KOPT-K1 (cell line): ENCODE results near the gene GPRIN3.

ENCODE experiments used
- H3K27ac ChIP-seq: fragments of 200-600 bp; sonication (generic); 2 replicates; pipeline ENCODE4 v1.5.1; 2016; ENCODE audit warnings: antibody characterized with exemption, mild to moderate bottlenecking, low read depth, low read length; ENCODE audit not compliant: poor library complexity, severe bottlenecking
- H3K36me3 ChIP-seq: fragments of 200-600 bp; sonication (generic); 2 replicates; pipeline ENCODE4 v1.5.1; 2017; ENCODE audit warnings: antibody characterized with exemption, mild to moderate bottlenecking, low read length, moderate library complexity; ENCODE audit not compliant: insufficient read depth
- H3K9me3 ChIP-seq: fragments of 200-600 bp; sonication (generic); 2 replicates; pipeline ENCODE4 v1.5.1; 2017; ENCODE audit warnings: antibody characterized with exemption, low read length, mild to moderate bottlenecking; ENCODE audit not compliant: insufficient read depth, poor library complexity, severe bottlenecking

GPRIN3 gene

DNA sequence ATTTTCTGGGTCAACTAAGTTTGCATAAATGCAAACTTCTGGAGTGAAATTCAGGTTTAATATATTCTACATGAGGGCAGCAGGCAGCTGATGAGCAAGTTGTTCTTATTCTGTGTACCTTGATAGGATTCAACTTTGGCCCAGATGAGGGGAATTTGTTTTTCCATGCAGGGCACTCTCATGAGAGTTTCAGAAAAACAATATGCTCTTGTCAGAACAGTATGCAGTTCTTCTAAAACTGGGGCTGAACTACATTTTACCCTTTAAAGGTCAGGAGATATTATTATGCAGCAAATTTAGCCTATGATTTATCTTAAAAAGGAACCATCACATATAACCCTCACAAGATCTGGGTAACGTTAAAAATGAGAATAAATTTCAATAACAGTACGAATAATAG lies 19.2 kb downstream of the GPRIN3 start:
- Histone ChIP-seq H3K27ac (no peak overlapping the region), H3K36me3 (no peaks in the 10 kb centered on the region)

DNA sequence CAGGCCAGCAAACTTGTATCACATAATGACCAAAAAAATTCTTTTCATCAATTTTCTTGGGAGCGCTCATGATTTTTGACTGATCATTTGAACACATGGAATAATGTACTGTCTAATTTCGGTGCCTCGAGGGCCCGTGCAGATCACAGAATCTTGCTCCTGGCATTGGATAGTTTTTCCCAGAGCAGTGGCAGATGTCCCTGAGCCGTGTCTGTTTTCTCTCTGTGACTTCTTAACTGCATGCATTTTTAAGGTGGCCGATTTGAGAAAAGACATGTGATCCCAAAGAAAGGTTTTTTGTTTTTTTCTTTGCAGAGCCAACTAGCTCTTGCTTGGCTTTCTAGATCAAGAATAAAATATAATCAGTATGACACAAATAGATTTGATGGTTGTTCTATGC lies 19.7 kb downstream of the GPRIN3 start:
- Histone ChIP-seq H3K36me3 (no peaks in the 10 kb centered on the region), H3K9me3 (peaks cover 5% of the 10 kb centered on the region), H3K27ac (no peak overlapping the region)

More for the DNA sequence above, 19.2 kb downstream of the GPRIN3 start:
- H3K9me3 ChIP-seq = peaks cover 5% of the 10 kb centered on the region

DNA sequence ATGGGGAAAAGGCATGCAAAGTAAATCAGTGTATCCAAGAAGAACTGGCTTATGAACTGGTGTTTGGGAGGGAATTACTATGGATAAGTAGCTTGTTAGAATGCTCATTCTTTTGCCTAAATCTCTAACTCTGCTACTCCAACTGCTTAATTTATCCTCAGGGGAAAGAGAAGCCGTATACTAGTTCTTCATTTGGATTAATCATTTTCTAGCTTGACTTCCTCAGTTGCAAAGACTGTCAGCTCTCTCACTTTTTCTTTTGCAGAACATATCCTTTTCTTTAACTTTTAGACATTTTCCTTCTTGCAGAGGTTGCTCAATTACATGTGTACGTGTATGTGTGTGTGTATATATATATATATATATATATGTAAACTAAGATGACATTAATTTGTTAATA lies 21.9 kb downstream of the GPRIN3 start:
- Histone ChIP-seq H3K36me3 (no peaks in the 10 kb centered on the region), H3K9me3 (no peaks in the 10 kb centered on the region), H3K27ac (no peak overlapping the region)

DNA sequence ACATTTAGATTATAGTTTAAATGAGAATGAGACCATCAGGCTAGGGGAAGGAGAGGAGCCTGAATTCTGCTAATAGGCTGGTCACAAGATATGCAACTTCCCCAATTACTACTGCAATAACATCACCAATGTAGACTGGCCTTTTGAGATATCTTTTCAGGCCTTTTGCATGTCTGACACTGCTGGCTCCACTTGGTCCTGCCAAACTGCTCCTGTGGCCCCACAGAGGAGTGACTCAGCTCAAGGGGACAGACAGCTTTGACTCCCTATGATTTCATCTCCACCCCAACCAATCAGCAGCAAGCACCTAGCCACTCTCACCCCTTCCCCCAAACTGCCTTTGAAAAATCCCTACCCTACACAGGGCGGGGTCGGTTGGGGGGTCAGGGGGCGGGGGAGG lies 22.8 kb downstream of the GPRIN3 start:
- no peaks in the 10 kb centered on the region for H3K9me3 ChIP-seq
- H3K27ac ChIP-seq = no peak overlapping the region
- no peaks in the 10 kb centered on the region for H3K36me3 ChIP-seq

DNA sequence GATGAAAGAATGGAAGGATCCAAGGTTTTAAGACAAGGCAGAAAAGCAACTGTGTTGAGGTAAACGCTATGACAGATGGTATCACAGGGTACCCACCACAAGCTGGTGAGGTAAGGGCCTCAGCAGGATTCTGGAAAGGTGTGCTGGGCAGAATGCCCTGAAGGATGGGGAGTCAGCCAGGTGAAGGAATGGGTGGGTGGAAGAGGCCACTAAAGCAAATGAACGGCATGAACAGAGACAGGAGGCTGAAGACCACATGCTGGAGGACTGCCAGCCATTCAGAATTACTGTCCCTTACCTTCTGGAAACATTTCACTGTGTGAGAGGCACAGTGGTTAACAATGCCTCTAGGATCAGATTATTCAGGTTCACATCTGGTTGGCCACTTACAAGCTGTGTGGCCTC lies 23.6 kb downstream of the GPRIN3 start:
- H3K36me3 ChIP-seq = no peaks in the 10 kb centered on the region
- H3K27ac ChIP-seq = no peak overlapping the region
- H3K9me3 ChIP-seq = no peaks in the 10 kb centered on the region

DNA sequence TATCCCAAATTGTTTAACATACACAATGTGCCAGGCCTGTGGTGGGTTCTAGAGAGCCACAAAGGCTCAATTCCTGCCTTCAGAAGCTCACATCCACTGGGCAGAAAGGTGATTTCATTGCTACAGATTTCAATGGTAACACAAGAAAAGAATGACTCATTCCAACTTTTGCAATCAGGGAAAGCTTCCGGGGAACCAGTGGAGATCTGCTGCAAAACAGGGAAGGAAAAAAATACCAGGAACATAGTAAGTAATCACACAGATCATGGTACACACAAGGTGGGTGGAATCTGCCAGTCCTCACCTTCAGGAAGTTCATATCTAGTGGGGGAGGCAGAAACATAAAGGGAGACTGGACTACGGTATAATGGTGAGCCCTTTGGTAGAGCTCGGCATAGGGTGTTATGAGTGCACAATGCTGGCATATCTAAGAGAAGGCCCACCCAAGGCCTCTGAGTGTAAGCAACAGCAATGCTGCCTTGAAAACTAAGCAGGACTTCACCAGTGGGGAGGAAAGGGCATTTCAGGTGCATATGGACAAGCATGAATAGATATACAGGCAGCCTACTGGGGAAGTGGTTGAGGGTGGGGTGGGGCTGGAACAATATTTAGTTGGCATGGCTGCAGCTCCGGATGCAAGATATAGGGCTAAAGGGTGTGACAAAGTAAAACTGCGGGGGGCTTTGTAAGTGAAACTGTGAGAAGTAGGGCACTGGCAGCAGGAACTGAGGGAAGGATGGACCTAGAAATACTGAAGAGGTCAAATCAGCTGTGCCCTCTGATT lies 24.2 kb downstream of the GPRIN3 start:
- H3K36me3 ChIP-seq = no peaks in the 10 kb centered on the region
- H3K9me3 ChIP-seq = no peaks in the 10 kb centered on the region
- no peak overlapping the region for H3K27ac ChIP-seq

DNA sequence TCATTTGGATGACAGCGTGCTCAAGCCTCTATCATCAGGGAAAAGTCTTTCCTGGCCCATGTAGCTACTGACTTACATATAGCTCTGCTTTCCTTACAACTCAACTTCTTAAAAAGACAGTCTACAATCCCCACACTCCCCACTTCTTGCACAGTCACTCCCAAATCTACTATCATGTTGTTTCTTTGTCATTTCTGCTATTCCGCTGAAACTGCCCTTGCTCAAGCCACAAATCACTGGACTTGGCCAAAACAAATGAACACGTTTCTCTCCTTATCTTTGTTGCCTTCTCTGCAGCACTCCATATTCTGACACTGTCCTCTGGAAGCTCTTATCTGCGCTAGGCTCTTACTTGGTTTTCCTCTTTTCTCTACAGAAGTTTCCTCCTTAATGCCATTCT lies 28.2 kb downstream of the GPRIN3 start:
- H3K9me3 ChIP-seq = no peaks in the 10 kb centered on the region
- no peaks in the 10 kb centered on the region for H3K36me3 ChIP-seq
- no peak overlapping the region for H3K27ac ChIP-seq

DNA sequence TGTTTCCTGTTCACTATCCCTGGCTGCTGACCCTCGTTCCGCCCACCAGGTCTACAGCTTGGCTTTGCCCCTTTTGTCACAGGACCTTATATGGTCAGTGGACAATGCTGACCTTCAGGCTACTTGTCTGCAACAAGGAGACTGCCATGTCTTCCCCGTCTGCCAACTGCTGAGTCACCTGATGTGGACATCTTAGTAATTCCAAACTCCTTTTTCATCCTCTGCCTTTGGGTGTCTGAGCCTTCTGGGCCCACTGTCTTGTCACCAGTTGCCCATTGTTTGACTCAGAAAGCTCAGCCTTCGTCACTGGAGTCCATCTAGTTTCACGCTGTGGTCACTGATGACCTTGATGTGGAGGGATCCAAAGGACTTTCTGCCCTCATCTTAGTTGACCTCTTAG lies 30.2 kb downstream of the GPRIN3 start:
- no peaks in the 10 kb centered on the region for H3K36me3 ChIP-seq
- H3K27ac ChIP-seq = no peak overlapping the region
- no peaks in the 10 kb centered on the region for H3K9me3 ChIP-seq

DNA sequence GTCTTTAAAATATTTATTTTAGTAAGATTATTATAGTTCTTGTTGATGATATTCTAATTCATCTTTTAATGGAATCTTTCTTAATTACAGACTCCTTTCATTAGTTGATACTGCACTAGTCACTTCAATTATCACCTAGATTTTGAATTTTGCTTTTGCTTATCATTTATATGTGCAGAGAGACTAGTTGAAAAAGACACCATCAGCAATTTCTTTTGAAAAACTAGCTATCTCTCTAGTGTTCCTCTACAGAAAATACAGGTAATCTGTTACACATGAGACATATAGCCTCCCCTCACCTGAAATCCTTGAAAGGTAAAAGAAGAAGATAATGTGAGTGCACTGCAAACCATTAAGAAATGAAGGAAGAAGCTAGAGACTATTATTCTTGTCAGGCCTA lies 31.3 kb downstream of the GPRIN3 start:
- Histone ChIP-seq H3K27ac (no peak overlapping the region), H3K9me3 (no peaks in the 10 kb centered on the region), H3K36me3 (no peaks in the 10 kb centered on the region)

DNA sequence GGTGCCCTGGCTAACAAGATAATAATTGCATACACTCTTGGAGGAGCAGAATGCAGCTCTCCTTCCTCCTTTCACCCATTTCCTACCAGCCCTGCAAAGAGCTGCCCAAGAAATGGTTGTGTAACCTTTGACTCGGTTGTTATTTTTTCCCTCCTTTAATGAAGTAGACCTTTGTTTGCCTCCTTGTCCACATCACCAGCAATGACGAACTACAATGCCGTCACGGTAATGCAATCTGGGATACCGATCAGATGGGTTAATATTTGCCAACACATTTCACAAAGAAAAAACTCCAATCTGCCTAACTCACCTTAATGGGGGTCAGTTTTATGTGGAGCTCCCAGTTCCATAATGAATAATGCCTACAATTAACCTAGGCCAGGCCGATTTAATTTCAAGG lies 32.0 kb downstream of the GPRIN3 start:
- no peaks in the 10 kb centered on the region for H3K36me3 ChIP-seq
- no peaks in the 10 kb centered on the region for H3K9me3 ChIP-seq
- H3K27ac ChIP-seq = no peak overlapping the region

DNA sequence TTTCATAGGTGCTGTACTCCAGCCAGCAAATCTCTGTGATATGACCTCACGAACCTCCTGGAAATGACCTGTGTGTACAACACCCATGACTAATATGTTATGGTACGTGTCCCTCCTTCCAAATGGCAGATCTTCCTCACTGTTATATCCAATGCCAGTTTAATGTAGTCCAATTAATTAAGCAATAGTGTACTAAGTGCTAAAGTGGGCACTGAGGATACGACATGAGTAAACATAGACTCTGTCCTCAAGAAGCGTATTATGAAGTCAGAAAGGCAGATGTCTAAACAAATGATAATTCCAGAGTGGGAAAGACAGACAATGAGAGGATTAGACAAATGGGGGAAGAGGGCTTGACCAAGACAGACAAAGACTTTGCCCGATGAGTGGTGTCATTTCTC lies 33.9 kb downstream of the GPRIN3 start:
- H3K36me3 ChIP-seq = no peaks in the 10 kb centered on the region
- no peaks in the 10 kb centered on the region for H3K9me3 ChIP-seq
- no peak overlapping the region for H3K27ac ChIP-seq

DNA sequence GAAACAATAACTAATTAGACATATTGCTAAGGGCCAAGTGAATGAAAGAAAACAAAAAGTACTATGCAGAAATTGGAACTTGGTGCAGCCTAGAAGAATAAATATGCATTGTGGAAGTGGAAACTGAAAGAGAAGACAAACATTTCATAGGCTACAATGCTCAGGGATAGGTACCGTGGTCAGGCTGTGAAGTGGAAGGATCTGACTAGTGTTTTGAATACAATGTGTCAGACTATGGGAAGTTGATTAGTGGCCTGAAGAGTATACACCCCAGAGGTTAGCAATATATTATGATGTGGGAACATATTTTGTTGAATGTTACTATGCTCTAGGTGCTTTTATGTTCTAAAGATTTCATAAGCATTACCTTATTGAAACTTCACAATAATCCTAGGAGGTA lies 36.8 kb downstream of the GPRIN3 start:
- Histone ChIP-seq H3K36me3 (no peaks in the 10 kb centered on the region), H3K9me3 (no peaks in the 10 kb centered on the region)

DNA sequence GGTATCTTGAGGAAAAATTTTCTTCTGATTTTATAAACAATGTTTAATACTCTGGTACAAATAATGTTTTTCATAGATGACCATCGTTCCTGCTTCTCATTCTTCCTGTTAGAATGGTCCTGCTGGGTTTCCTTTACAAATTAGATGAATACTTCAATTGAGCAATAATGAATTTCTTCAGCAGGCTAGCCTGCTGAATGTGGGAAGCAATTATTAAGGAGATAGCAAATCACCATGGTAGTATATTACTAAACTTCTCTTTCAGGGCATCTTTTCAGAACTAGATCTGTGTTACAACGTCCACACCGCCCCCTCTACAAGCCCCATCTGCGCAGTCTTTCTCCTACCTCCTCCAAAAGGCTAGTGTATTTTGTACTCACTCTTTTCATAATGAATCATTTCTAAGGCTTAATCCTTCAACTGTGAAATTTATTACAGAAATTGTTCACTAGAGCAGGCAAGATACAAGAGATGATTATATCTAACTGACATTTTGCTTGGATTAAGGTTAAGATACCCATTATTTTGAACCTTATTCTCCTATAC lies 38.4 kb downstream of the GPRIN3 start:
- Histone ChIP-seq H3K36me3 (no peaks in the 10 kb centered on the region), H3K27ac (no peak overlapping the region), H3K9me3 (peaks cover 6% of the 10 kb centered on the region)

More for the DNA sequence above, 36.8 kb downstream of the GPRIN3 start:
- H3K27ac ChIP-seq = no peak overlapping the region

DNA sequence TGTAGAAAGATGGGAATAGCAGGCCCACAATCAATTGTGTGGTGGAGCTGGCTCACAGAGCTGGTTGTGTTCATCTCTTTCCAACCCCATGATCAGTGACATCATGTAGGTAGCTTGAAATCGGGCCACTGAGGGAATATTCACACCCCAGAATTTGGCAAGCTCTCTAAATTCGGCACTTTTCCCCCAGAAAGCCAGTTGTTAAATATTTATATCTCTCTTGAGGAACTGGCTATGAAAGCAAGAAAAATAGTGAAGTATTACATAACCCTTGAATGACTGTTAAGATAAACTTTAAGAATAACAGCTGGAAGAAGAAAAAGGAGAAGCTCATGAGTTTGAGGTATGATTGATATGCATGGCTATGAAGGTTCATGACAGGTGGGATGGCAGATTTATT lies 38.9 kb downstream of the GPRIN3 start:
- Histone ChIP-seq H3K27ac (no peak overlapping the region), H3K9me3 (peaks cover 7% of the 10 kb centered on the region)

DNA sequence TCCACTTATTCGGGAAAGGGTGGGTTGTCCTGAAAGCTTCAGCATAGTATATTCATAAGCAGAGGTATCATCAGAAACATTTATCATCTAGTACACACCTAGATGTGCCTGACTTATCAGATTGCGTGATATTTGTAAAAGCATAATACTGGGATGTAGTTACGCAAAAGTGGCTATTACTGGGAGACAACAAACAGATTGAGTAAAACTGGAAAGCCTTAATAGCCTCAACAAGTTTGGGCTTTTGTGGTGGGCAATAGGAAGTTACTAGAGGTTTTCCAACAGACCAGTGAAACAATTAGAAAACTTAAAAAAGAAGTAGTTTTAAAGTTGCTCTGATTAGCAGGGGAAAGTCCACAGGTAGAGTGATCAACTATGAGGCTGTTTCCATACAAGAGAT lies 39.8 kb downstream of the GPRIN3 start:
- Histone ChIP-seq H3K27ac (no peak overlapping the region), H3K9me3 (peaks cover 7% of the 10 kb centered on the region), H3K36me3 (no peaks in the 10 kb centered on the region)

More for the DNA sequence above, 38.9 kb downstream of the GPRIN3 start:
- no peaks in the 10 kb centered on the region for H3K36me3 ChIP-seq

DNA sequence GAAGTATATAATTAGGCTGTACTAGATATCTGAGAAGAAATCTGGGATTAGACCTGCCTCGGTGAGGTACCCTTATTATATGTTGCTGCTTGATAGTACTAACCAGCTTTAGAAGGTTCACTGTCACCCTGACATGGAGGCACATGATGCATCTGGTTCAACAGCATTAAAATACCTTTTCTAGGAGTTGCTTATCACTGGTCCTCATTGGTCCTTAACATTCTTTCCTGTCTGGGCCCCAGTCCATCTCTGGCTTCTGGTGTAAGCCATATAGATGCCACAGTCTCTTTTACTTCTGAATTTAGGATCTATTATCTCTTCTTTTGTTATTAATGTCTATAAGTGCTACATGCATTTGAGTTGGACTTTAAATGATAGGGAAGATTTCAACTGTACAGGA lies 40.2 kb downstream of the GPRIN3 start:
- Histone ChIP-seq H3K27ac (no peak overlapping the region), H3K36me3 (no peaks in the 10 kb centered on the region), H3K9me3 (peaks cover 7% of the 10 kb centered on the region)
